Esophagus muscularis mucosa (tissue), 3 donors: ENCODE data around the gene PROZ.

Source experiments
- CTCF ChIP-seq, 3 experiments: fragments of 200-600 bp in 2 of 3; fragments of 450-650 bp in 1 of 3; sonication (generic) in 2 of 3; IDR thresholded peaks; one replicate each; pipeline ENCODE4 v1.5.1; 2017 to 2019; ENCODE audit warnings: antibody characterized with exemption in 3 of 3, mild to moderate bottlenecking in 2 of 3, moderate library complexity in 1 of 3
- POLR2AphosphoS5 ChIP-seq, 2 donors: sonication (generic); formaldehyde crosslinking; IDR thresholded peaks; one replicate each; pipeline ENCODE4 v1.6.1; 2017; ENCODE audit warnings: antibody characterized with exemption in 2 of 2

- TF ChIP-seq CTCF (IDR thresholded peaks at IDR 0.05) (no peak), POLR2AphosphoS5 (IDR thresholded peaks at IDR 0.05) (no peak)
These were observed 36.9 kb downstream of the PROZ start for GRCh38 chr13:113195360-113195759.
